Globus pallidus (tissue), 1 donor: ENCODE data around the gene S100A1.
"Not testable (repeated sequence)": the region's sequence is repeated elsewhere in the genome, so short reads cannot be mapped to it uniquely, and the experiment has no call there.

Source experiments
- DNase-seq: peaks from one replicate; pipeline ENCODE4 v3.0.0-alpha.2; 2015; ENCODE audit warnings: low spot score

Gene S100A1

DNA sequence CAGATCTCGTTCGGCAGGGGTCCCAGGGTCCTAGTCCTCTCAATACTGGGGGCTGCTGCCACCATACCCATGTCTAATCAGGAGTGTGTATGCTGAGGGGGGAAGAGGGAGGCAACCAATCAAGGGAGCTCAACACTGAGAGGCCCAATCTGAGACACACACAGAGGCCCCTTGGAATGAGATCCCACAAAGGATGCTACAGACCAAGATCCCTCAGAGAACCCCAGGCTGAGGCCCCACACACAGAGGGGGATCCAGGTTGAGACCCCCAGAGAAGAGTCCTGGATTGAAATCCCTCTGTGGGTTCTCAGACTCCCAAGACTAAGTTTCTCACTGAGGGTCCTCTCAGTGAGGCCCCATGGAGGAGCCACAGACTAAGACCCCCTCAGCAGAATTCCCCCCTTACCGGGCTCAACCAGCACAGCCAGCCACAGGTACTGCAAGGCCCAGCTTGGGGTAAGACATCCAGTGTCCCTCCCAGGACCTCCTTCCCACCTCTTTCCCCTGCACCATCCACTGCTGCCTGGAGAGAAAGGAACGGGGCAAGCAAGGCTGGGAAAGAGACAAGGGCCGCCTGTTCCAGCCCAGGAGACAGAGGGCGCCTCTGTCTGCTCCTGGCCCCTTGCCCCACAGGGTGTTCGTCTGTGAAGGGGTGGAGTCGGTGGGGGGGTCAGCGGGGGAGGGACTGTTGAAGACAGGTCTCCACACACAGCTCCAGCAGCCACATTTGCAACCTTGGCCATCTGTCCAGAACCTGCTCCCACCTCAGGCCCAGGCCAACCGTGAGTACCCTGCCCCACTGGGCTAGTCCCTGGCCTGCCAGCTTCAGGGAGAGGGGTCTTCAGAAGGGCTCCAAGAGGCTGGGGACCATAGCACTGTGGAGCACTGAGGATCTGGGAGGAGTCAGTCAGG, at the start of gene S100A1:
Gene S100A1, plus strand, starts transcription at position 720 of the 912 bp plus-strand sequence. CDS start 2,088 bp downstream, outside the sequence.
- peak; percentile 90 for DNase-seq

DNA sequence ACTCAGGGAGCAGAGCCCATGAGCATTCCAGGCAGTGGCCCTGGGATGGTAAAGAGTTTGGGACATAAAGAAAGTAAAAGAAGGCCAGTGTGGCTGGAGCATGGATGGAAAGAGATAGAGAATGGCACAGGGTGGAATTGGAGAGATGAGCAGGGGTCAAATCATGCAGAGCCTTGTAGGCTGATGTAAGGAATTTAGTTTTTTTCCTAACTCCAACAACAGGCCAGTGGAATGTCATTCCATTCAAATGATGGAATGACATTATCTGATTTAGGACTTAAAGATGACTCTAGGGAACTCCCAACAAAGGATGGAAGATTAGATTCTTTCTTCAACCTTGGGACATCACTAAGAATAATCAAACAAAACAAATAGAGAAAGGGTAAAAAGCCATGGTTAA, 49.7 kb upstream of the S100A1 start:
- no peak for DNase-seq

DNA sequence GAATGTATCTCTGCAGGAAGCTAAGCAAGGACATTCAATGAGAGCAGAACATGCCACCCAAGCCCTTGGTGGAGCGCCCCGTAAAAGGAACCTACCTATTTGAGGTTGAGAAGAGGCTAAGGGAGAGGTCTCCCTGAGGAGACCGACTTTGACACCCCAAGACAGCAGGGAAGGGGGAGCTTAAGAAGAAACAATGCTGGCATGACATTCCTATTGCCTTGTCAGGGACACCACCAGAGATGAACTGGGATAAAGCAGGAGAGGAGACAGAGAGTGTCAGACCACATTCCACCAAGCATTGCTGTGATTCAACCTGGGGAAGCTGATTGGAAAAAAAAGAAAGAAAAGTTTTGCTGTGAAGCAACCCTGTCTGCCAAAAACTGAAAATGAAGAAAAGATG, 49.3 kb upstream of the S100A1 start:
- no peak for DNase-seq

DNA sequence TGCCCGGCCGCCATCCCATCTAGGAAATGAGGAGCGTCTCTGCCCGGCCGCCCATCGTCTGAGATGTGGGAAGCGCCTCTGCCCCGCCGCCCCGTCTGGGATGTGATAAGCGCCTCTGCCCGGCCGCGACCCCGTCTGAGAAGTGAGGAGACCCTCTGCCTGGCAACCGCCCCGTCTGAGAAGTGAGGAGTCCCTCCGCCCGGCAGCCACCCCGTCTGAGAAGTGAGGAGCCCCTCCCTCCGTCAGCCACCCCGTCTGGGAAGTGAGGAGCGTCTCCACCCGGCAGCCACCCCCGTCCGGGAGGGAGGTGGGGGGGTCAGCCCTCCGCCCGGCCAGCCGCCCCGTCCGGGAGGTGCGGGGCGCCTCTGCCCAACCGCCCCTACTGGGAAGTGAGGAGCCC, 45.4 kb upstream of the S100A1 start:
- not testable (repeated sequence) for DNase-seq

DNA sequence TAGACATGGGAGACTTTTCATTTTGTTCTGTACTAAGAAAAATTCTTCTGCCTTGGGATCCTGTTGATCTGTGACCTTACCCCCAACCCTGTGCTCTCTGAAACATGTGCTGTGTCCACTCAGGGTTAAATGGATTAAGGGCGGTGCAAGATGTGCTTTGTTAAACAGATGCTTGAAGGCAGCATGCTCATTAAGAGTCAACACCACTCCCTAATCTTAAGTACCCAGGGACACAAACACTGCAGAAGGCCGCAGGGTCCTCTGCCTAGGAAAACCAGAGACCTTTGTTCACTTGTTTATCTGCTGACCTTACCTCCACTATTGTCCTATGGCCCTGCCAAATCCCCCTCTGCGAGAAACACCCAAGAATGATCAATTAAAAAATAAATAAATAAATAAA, 44.7 kb upstream of the S100A1 start:
- not testable (repeated sequence) for DNase-seq

DNA sequence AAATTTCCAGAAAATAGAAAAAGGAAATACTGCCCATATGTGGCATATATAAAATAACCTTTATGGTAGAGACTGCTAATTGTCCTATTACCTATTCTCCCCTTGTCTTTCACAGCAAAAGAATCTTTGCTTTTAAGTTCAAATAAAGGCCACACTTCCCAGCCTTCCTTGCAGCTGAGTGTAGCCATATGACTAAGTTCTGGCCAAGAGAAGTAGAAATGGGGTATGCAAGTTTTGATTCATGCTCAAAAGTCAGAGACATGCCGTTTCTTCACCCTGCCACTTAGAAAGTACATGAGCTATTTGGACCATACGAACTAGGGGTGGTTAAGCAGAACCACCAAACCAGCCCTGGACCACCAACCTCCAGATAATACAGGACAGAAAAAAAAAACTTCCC, 44.3 kb upstream of the S100A1 start:
- DNase-seq: no peak

DNA sequence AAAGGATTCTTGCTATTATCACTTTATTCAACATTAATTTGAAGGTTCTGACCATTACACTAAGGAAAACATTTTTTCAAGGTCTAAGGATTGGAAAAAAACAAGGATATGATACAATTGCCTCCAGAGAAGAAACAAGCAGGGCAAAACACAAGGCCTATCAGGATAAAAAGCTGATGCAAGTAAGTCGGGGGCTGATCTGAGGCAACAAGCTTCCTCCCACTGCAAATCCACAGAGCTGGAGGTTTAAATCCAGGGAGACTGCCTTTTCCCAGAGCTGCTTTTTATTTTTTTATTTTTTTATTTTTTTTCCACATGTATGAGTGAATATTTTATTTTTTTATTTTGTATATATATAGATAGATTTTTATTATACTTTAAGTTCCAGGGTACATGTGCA, 43.2 kb upstream of the S100A1 start:
- DNase-seq: no peak

DNA sequence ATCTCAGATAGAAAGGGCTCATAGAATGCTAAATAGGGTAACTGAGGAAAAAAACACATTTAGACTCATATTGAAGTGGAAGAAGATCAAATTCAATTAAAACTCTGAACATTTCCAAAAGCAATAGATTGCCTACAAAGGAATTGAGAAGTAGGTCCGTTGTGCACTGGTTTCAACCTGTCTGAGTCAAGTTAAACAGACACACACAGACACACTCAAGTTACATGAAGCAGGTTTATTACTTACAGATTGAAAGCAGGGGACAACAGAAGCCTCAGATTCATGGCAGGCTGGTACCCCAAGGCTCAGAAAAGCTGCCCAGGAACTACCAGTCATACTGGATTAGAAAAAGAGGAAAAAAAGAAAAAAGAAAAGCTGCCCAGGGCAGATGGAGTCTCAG, 41.9 kb upstream of the S100A1 start:
- DNase-seq: no peak

DNA sequence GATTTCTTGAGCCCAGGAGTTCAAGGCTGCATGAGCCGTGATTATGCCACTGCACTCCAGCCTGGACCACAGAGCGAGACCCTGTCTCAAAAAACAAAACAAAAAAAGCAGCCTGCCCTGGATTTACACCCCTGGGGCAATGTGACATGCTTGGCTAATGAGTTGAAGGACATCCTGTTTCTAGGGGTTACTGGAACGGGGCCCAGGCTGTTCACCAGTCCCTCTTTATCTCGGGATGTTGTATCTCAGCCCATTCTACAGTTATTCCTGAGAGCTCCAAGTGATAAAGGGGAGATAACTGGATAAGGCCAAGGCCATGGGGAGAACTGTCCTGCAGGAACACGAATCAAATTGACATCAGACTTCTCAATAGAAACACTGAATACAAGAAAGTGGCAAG, 40.9 kb upstream of the S100A1 start:
- no peak for DNase-seq

DNA sequence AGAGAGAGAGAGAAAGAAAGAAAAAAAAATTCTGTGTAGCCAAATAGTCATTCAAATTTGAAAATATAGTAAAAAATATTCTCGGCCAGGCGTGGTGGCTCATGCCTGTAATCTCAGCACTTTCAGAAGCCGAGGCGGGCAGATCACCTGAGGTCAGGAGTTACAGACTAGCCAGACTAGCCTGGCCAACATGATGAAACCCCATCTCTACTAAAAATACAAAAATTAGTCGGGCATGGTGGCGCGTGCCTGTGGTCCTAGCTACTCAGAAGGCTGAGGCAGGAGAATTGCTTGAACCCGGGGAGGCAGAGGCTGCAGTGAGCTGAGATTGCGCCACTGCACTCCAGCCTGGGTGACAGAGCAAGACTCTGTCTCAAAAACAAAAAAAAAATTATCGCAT, 40.2 kb upstream of the S100A1 start:
- not testable (repeated sequence) for DNase-seq

DNA sequence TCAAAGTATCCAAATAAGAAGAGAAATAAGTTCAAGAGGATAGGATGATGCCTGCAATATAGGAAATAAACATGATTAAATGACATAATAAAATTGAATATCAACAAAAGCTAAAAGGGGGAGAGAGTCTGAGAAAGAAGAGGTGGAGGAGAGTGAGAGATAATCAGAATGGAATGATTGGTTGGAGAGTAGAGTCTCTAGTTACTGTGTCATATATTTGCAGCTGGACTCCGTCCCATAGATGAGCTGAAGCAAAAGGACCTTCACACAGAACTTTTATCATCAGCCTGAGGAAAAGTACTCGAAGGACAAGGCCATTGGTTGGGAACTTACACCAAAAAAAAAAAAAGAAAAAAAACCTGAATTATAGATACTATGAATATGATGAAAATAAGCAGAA, 39.8 kb upstream of the S100A1 start:
- DNase-seq: no peak

DNA sequence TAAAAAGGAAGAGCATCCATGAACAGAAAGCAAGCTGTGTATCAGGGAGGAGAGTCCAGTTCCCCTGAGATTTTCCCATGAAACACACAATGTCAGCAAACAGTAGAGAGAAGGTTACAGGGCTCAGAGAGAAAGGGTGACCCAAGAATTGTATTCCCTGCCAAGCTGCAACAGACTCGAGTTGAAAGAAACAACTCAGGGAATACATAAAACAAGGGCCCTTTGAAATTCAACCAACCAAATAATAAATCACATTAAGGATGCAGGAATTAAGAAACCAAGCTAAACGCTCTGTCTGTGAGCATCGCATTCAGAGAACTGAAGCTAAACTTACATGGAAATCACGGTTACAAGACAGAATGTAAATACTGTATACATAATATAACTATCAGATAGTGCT, 35.5 kb upstream of the S100A1 start:
- peak; percentile 58 for DNase-seq

DNA sequence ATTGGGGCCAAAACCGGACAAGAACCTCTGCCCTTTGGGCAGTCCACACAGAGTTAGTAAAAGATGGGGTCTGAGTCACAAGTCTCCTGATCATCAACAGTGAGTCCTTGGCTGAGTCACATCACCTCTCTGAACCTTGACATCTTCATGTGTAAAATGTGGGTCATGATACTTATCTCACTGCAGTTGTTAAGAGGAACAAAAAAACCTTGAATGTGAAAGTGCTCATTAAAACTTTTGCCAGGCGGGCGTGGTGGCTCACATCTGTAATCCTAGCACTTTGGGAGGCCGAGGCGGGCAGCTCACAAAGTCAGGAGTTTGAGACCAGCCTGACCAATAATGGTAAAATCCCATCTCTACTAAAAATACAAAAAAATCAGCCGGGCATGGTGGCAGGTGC, 31.0 kb upstream of the S100A1 start:
- DNase-seq: no peak

DNA sequence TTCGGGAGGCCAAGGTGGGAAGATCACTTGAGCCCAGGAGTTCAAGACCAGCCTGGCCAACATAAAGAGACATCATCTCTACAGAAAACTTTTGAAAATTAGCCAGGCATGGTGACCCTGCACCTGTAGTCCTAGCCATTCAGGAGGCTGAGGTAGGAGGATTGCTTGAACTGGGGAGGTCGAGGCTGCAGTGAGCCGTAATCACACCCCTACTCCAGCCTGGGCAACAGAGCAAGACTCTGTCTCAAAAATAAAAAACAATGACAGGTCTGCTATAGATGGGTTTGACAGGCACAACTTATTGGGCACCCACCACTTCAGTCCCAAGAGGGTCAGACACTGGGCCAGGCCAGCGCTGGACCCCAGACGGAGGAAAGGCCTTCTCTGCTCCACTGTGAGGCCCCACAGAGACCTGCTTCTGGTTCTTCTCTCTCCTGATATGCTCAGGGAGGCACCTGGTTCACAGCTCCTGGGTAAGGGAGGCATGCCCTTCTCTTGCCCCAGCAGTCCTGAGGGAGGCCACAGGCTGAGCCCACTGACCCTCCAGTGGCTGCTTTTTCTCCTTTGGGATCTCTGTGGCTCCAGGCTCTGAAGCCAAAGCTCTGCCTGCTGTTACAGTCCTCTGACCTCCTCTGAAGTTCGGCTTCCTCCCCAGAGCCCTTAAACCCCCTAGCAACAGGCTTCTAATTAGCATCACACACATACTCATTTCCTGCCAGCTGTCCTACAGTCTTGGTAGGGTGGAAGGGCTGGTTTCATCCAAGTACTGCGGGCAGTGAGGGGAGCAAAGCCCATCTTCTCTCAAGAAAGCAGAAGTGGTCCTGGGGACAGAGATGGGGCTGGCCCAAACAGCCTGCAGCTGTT, 29.7 kb upstream of the S100A1 start:
- no peak for DNase-seq

DNA sequence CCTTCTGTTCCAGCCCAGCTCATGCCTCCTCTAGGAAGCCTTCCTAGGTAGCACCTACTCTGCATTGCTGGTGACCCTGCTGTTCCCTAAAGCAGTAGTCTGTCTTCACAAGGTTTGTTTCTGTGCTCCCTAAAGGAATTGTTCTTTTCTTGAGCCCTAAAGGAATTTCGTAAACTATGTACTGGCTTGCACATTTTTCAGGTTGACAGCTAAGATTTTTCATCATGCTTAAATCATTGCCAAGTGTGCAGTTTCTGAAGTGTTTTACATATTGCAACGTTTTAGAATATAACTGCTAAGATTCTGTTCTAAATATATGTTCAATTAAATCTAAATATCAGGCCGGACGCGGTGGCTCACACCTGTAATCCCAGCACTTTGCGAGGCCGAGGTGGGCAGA, 28.4 kb upstream of the S100A1 start:
- DNase-seq: no peak

DNA sequence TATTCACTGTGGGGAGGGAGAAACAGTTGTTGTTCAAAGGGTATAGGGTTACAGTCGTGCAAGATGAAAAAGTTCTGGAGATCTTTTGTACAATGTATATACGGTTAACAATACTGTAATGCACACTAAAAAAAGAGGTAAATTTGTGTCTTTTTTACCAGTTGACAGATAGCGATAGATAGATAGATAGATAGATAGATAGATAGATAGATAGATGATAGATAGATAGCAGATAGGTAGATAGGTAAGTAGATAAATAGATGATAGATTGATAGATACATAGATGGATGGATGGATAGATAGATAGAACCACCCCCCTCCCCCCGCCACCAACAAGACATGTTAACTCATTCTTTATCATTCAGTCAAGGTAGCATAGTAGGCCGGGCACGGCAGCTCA, 25.5 kb upstream of the S100A1 start:
- no peak for DNase-seq

DNA sequence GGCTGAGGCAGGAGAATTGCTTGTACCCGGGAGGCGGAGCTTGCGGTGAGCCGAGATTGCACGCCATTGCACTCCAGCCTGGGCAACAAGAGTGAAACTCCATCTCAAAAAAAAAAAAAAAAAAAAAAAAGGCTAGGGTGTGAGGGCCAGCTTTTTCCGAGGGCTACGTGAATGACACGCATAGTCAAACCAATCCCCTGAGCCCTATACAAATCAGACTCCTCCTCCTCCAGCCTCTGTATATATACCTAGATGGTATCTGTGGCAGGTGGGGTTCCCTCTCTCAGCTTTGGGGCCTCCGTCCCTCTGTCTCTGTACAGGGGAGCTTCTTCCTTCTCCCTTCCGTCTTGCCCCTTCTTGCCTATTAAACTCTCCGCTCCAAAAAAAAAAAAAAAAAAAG, 22.0 kb upstream of the S100A1 start:
- DNase-seq: no peak

DNA sequence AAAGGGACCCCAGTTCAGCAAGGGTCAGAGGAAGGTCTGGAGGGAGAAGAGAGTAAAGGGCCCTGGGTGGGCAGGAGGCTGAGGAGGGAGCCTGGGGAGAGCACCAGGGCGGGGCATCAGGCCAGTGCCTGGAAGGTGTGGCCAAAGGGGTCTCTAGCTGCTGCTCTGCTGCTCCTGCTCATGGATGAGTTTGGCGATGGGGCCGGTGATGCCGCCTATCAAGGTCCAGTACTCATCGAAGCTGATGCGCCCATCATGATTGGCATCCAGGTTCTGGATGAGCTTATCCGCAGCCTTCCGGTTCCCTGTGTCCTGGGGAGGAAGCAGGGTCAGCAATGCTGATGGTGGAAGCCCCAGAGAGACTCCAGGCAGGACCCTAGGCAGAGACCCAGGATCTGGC, 20.9 kb upstream of the S100A1 start:
- no peak for DNase-seq

DNA sequence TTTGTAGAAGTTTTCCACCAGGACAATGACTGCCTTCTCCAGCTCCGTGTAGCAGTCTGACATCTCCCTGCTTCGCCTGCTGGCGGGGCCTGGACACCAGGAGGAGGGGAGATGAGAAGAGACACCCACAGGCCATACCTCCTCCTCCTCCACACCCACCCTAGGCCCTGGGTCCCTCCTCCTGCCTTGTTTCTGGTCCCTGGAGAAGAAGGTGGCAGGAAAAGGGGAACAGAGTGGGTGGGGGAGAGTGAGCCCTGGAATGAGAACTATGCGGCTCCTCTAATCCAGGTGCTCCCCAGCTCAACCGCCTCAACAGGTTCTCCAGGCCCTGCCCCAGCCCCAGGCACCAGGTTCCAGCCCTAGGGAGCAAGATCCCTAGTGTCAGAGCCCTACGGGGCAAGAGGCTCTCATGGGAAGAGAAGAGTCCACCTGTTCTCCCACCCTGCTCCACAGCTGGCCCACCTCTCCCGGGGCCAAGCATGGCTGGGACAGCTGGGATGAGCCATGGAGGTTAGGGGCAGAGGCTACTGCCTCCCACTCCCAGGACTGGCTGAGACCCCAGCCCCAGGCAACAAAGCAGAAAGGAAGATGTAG, 20.0 kb upstream of the S100A1 start:
- DNase-seq: no peak

DNA sequence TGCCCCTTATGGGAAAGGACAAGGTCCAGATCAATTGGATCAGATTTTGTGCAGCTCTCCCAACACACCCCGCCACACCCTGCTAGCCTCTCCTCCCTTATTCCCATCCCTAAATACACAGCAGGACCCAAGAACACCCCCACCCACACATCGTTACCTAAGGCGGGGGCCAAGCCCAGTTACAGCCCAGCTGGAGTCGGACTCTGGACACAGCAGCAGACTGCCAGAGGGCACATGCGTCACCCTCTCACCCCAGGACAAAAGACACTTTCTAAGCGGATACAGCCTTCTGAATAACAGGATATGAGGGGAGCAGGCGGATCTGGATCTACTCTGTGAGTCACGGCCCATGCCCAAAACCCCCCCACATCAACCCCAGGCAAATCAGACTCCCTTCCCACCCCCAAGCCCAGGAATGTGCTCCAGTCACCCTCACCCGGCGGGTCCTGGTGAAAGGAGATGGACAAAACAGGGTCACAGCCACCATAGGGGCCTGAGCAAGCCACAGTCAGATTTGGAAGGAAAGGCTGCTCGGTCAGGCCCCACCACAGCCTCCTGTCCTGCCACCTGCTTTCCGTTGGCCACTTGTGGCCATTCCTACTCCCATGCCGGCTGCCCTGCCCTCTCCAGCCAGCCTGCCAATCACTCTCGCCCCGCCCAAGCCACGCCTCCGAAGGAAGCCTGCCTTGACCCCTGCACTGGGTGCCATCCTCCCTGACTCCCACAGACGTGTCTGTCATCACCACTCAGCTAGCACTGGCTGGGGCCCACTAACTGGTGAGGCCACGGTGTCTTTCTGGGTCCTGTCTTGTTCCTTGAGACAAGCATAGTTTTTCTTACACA, 19.3 kb upstream of the S100A1 start:
- DNase-seq: peak; percentile 82

DNA sequence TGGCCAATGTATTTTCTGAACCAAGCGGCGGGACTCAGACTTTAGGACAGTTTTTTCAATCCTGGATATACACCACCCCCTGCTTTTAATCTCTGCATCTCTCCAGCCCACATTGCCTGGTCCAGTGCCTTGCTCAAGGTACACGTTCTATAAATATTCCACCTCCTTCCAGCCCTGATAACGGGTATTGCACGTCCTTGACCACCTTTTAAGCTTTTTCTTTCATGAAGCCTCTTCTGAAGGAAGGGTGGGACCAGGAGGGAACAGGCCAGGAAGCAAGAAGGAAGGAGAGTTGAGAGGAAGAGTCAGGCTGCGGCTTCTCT, 18.7 kb upstream of the S100A1 start:
- no peak for DNase-seq

DNA sequence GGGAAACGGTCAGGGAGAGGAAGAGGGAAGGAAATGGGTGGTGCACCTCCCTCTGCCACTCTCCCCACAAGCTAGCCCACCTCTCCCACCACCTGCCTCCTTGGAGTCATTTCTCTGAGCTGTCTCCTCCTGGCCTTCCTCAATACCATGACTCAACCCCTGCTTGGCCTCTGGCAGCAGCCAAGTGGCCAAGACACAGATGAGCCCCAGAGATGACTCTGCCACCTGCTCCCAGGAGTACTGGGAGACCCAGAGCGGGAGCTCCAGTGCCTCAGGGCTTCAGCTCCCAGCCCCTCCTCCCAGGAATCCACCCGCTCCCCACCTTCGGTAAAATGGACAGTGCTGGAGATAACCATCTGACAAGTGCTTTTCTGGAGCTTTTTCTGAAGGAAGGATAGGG, 17.9 kb upstream of the S100A1 start:
- no peak for DNase-seq
